NCI-H748 treated with DMSO at 0.1 percent for 48 hours (cell line): ENCODE data around the gene FBXO40.
"Not testable (repeated sequence)": the region's sequence is repeated elsewhere in the genome, so short reads cannot be mapped to it uniquely, and the experiment has no call there.

Experiments used
- DNase-seq: peaks from one replicate; lab custom pipeline; 2025; lab: John Stamatoyannopoulos, UW

The FBXO40 gene, protein sequence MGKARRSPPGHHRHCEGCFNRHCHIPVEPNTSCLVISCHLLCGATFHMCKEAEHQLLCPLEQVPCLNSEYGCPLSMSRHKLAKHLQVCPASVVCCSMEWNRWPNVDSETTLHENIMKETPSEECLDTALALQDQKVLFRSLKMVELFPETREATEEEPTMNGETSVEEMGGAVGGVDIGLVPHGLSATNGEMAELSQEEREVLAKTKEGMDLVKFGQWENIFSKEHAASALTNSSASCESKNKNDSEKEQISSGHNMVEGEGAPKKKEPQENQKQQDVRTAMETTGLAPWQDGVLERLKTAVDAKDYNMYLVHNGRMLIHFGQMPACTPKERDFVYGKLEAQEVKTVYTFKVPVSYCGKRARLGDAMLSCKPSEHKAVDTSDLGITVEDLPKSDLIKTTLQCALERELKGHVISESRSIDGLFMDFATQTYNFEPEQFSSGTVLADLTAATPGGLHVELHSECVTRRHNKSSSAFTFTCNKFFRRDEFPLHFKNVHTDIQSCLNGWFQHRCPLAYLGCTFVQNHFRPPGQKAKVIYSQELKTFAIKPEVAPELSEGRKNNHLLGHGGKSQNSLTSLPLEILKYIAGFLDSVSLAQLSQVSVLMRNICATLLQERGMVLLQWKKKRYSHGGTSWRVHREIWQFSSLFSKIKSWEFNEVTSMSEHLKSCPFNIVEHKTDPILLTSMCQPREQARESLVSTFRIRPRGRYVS

DNA sequence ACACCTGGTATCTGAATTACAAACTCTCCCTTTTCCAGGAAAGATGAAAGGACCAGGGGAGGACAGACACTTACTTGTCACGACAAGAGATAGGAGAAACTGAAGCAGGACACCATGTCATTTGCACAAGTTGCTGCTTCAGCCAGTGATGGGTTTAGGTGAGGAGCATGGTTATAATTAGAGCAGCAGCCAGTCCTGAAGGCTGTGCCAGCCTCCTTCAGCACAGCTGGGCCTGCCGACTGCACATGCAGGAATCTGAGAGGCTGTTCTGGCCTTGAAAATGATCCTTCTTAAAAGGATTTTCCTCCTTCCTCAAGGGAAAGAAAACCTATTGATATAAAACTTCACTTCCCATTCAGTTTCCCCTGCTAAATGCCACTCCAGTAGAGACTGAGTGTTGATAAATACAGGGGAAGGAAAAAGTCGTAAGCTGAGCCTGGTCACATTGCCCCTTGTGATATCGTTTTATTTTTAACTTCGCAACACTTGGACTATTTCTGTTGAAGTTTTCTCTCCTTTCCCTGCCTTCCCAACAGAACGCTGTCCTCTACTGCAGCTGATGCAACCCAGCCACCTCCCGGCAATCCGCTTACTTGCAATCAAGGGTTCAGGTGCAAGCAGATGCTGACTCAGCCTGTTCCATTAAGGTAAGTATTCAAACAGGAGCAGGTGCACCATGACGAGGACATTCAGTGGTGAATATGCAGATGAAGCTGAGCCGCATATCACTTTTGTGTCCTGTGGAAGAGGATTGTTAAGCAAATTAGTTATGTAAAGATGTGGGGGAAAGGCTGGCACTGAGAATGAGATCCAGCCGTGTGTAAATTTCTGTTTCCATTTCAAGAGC lies at the start of gene FBXO40:
Gene FBXO40, plus strand, starts transcription at position 524 of the 847 bp plus-strand sequence. CDS start 27,197 bp downstream, outside the sequence.
- DNase-seq, result no peak

DNA sequence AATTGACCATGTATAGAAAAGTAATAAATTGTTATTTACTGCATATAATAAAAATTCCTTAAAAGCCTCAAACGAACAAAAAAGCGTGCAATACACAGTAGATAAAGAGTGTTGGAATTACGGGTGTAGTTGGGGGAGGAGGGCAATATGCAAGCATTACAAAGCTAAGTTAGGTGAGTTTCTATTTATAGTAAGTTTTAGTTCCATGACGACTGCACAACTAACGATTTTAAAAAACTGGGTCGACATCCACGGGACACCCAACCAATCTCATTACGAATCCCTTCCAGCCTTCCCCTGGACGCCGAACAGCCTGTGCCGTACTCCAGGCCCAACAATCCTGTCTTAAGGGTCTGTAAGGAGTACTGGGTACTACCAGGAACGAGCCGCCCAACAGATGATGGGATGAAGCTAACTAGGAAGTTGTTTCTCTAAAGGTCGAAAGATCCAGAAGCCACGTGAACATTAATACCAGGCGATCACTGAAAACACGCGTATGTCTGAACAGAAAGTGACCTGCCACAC lies 48.1 kb upstream of the FBXO40 start:
- no peak for DNase-seq

- DNase-seq, result peak; percentile 78
Measured at GRCh38 chr3:121545574-121546455, 47.4 kb upstream of the FBXO40 start, which contains the start of gene POLQ. Gene POLQ (minus strand): TSS chr3:121545988. CDS start chr3:121545877, 111 bp downstream.

- no peak for DNase-seq
Measured at GRCh38 chr3:121552379-121552778, 40.8 kb upstream of the FBXO40 start.

- no peak for DNase-seq
Measured at GRCh38 chr3:121552797-121553196, 40.4 kb upstream of the FBXO40 start.

DNA sequence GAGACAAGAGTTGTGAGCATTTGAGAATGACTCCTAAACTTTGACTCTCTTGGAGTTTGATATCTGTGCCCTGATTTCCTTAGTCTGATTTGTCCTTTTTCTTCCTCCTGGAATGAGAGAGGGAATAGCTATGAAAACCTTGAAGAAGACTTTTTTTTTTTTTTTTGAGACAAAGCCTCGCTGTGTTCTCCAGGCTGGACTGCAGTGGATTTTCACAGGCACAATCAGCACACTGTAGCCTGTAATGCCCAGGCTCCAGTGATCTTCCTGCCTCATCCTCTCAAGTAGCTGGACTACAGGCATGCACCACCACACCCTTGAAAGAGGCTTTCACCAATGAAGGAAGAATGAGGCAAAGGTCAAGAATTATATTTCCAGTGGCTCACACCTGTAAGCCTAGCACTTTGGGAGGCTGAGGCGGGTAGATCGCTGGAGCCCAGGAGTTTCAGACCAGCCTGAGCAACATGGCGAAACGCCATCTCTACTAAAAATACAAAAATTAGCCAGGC lies 35.7 kb upstream of the FBXO40 start:
- DNase-seq, result no peak

GRCh38 chr3:121562148-121562547 lies 31.0 kb upstream of the FBXO40 start:
- no peak for DNase-seq

DNA sequence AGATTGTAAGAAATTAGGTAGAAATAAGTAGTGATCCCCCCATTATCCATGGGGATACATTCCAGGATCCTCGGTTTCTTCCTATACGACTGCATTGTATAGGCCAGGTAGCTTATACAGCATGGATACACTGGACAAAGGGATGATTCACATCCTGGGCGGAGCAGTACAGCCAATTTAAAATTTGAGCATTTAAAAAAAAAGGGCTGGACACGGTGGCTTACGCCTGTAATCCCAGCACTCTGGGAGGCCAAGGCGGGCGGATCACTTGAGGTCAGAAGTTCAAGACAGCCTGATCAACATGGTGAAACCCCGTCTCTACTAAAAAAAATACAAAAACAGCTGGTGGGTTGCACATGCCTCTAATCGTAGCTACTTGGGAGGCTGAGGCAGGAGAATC lies 26.4 kb upstream of the FBXO40 start:
- no peak for DNase-seq

- DNase-seq, result no peak
Measured at GRCh38 chr3:121567649-121568048, 25.5 kb upstream of the FBXO40 start, which contains the start of gene ARGFX. Gene ARGFX (plus strand): TSS chr3:121567949. CDS start chr3:121570714, 2,765 bp downstream.

GRCh38 chr3:121574449-121574848 lies 18.7 kb upstream of the FBXO40 start:
- no peak for DNase-seq

- no peak for DNase-seq
Measured at GRCh38 chr3:121581691-121582090, 11.5 kb upstream of the FBXO40 start.

DNA sequence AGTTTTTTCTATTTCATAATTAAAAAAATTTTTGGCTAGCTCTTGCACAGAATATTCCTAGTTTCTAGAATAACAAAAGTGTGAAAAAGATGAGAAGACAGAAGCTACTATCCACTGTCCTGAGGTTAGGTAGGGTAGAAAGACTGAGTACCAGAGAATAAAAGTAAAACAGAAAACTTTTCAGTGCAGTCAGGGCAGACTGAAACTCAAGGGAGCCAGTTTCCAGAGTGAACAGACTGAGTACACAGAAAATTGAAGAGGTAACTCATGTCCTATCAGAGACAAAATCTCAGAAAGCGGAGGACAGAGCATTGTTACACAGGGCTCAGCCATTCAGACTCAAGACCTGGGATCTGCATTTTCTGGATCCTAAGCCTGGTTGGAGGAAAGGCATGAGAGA lies 8.8 kb upstream of the FBXO40 start:
- DNase-seq, result no peak

- DNase-seq, result not testable (repeated sequence)
Measured at GRCh38 chr3:121593806-121594205, 627 bp downstream of the FBXO40 start.

DNA sequence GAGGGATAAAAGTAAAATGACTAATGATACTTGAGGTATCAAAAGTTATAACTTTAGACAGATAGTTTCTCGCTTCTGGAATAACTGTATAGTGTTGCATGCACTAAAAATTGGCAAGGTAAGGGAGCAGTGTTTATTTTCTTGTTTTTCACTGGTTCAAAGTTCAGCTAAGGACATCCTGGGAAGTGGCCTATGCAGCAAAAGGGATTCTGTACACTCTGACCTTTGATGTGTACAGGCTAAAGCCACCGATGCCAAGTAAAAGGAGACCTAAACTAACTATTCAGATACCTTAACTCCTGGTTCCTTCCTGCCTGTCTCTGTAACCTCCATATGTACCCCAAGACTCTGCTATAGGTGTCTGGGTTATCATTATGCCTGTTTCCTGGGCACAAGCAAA lies 1.7 kb downstream of the FBXO40 start:
- no peak for DNase-seq

DNA sequence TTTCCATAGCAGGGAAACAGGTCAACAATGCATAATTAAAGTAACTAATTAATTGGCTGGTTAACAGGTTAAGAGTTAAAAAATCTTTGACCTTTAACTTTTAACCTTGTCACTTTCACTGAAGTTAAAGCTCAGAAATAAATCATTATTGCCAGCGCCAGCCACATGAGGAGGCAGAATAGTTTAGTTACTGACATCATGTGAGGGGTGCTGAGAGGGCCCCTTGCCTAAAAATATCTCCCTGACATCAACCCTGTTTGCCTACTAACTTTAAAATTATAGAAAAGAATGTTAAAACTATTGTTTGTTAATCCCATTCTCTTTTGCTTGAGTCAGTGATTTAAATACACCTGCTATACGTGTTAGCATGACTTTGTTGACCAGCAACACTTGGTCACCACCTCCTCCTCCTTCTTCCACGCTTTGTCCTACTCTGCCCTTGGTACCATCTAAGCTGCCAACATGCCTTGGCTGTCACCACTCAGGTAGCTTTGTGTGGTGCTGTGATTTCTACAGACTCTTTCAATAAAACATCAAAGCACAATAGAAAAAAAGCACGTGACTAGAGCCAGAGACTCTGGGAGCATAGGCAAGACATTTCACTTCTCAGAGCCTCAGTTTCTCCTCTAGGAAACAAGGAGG lies 2.7 kb downstream of the FBXO40 start:
- no peak for DNase-seq

- DNase-seq, result no peak
Measured at GRCh38 chr3:121598564-121598963, 5.4 kb downstream of the FBXO40 start.

DNA sequence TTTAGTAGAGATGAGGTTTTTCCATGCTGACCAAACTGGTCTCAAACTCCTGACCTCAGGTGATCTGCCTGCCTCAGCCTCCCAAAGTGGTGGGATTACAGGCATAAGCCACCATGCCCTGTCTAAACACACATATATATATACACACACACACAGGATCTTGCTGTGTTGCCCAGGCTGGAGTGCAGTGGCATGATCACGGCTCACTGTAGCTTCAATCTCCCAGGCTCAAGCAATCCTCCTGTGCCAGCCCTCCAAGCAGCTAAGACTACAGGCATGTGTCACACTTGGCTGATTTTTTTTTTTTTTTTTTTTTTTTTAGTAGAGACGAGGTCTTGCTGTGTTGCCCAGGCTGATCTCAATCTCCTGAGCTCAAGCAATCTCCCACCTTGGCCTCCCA lies 6.7 kb downstream of the FBXO40 start:
- DNase-seq, result not testable (repeated sequence)

DNA sequence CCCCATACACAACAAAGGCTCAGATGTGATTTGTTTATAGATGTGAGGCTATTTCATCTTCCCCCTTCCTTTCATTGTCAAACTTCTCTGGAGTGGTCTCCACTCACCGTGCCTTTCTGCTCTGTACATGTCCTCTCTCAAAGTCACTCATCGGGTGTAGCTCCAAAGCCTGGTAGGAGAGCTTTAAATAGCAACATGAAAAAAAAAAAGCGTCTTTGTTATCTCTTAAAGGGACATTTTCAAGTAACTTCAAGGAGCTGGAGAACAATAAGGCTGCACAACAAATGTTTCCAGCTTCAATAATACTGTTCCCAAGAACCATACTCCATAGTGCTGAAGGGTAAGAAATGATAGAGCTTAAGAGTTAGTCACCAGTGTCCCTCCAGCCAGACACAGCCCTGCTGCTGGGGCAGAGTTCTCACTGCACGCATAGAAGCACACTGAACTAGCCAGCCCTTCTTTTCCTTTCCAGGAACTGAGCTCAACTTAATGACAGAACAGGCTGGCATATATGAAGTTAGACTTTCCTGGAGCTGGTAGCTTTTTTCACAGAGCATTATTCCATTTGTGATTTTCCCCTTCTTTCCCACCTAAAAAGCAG lies 8.1 kb downstream of the FBXO40 start:
- no peak for DNase-seq

GRCh38 chr3:121604759-121605158 lies 11.6 kb downstream of the FBXO40 start:
- DNase-seq, result no peak

GRCh38 chr3:121606106-121606505 lies 12.9 kb downstream of the FBXO40 start:
- DNase-seq, result no peak
